Measurements from ENCODE around the gene PARVG.

The PARVG gene

DNA sequence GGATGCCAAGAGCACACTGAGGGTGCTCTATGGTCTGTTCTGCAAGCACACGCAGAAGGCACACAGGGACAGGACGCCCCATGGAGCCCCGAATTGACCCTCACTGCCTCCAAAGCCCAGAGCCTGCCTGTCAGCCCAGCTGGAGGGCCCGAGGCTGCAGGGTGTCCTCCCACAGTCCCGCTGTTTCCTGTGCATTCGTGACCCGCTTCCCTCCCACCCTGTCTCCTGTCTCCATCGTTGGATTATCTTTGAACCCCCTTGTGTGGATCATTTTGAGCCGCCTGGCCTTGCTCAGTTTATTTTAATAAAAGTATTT lies 25.6 kb downstream of the PARVG start:
- Histone ChIP-seq H3K4me3 (replicated peaks; ENCODE audit: insufficient read depth, low read length) (no peak overlapping the region), H3K27me3 (ENCODE audit: insufficient read depth, poor library complexity, severe bottlenecking) (no peaks in the 10 kb centered on the region), H3K27ac (replicated peaks) (no peak overlapping the region)
- TF ChIP-seq POLR2AphosphoS5 (IDR thresholded peaks at IDR 0.05; ENCODE audit: low read depth) (no peak), GABPA (IDR thresholded peaks at IDR 0.05; ENCODE audit: low read depth) (no peak), SPI1 (IDR thresholded peaks at IDR 0.05; ENCODE audit: borderline replicate concordance, low read depth) (no peak)
- TF ChIP-seq, protein P1, sequence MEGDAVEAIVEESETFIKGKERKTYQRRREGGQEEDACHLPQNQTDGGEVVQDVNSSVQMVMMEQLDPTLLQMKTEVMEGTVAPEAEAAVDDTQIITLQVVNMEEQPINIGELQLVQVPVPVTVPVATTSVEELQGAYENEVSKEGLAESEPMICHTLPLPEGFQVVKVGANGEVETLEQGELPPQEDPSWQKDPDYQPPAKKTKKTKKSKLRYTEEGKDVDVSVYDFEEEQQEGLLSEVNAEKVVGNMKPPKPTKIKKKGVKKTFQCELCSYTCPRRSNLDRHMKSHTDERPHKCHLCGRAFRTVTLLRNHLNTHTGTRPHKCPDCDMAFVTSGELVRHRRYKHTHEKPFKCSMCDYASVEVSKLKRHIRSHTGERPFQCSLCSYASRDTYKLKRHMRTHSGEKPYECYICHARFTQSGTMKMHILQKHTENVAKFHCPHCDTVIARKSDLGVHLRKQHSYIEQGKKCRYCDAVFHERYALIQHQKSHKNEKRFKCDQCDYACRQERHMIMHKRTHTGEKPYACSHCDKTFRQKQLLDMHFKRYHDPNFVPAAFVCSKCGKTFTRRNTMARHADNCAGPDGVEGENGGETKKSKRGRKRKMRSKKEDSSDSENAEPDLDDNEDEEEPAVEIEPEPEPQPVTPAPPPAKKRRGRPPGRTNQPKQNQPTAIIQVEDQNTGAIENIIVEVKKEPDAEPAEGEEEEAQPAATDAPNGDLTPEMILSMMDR (IDR thresholded peaks at IDR 0.05; ENCODE audit: insufficient read depth, low read length), result no peak
- TF ChIP-seq, protein P2, sequence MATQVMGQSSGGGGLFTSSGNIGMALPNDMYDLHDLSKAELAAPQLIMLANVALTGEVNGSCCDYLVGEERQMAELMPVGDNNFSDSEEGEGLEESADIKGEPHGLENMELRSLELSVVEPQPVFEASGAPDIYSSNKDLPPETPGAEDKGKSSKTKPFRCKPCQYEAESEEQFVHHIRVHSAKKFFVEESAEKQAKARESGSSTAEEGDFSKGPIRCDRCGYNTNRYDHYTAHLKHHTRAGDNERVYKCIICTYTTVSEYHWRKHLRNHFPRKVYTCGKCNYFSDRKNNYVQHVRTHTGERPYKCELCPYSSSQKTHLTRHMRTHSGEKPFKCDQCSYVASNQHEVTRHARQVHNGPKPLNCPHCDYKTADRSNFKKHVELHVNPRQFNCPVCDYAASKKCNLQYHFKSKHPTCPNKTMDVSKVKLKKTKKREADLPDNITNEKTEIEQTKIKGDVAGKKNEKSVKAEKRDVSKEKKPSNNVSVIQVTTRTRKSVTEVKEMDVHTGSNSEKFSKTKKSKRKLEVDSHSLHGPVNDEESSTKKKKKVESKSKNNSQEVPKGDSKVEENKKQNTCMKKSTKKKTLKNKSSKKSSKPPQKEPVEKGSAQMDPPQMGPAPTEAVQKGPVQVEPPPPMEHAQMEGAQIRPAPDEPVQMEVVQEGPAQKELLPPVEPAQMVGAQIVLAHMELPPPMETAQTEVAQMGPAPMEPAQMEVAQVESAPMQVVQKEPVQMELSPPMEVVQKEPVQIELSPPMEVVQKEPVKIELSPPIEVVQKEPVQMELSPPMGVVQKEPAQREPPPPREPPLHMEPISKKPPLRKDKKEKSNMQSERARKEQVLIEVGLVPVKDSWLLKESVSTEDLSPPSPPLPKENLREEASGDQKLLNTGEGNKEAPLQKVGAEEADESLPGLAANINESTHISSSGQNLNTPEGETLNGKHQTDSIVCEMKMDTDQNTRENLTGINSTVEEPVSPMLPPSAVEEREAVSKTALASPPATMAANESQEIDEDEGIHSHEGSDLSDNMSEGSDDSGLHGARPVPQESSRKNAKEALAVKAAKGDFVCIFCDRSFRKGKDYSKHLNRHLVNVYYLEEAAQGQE (IDR thresholded peaks at IDR 0.05; ENCODE audit: insufficient replicate concordance, low read depth), result no peak
- DNase-seq (ENCODE audit: low read depth in 1 of 2, low spot score in 1 of 2), result no peak

DNA sequence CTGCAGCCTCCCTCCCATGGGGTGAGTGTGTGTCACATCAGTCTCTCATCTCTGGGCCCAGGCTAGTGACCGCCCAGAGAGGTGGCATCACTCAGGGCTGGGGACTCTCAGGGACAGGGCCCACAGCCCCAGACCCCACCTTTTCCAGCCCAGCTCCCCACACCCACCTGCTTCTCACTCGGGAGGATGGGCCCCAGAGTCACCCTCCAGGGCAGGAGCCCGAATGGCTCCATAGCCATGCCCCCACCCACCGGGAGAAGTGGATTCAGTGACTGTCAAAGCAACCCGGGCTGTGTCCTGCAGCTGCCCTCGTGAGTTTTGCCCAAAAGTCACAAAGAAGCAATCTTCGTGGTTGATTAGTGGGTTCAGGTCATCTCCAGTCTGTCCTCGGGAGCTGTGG lies 26.0 kb downstream of the PARVG start:
- H3K4me3 ChIP-seq (replicated peaks; ENCODE audit: insufficient read depth, low read length), result no peak overlapping the region
- TF ChIP-seq, protein P2 (IDR thresholded peaks at IDR 0.05; ENCODE audit: insufficient replicate concordance, low read depth), result no peak
- peak; percentile 18; the same call in 1 of the 2 replicates for TF ChIP-seq POLR2AphosphoS5 (IDR thresholded peaks at IDR 0.05; ENCODE audit: low read depth)
- no peak for DNase-seq (ENCODE audit: low read depth in 1 of 2, low spot score in 1 of 2)
- no peak overlapping the region for H3K27ac ChIP-seq (replicated peaks)
- H3K27me3 ChIP-seq (ENCODE audit: insufficient read depth, poor library complexity, severe bottlenecking), result no peaks in the 10 kb centered on the region

DNA sequence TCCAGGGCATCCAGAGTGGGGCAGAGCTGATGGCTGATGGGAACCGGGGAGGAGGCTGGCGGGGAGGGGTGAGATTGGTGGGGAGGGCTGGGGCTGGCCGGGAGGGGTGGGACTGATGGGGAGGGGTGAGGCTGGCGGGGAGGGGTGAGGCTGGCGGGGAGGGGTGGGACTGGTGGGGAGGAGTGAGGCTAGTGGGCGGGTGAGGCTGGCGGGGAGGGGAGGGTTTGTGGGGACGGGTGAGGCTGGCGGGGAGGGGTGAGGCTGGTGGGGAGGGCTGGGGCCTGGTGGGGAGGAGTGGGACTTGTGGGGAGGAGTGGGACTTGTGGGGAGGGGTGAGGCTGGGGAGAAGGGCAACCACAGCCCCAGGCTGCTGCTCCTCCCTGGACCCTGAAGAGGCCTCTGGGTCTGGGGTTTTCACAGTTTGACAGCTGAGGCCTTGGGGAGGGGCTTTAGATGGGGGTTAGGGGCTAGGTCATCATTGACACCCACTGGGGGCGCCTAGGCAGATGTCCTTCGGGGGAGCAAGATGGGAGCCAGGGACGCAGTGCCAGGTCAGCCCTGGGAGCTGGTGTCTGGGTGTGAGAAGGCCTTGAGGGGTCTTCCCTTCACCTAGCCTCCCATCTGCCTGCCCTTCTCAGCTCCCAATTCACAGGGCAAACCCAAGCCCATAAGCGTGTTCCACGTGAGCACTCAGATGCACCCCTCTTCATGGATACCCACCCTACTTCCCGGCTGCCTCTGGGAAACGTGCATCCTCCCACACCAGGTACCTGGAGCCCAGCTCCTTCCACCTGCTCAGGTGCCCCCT lies 26.7 kb downstream of the PARVG start:
- no peaks in the 10 kb centered on the region for H3K27me3 ChIP-seq (ENCODE audit: insufficient read depth, poor library complexity, severe bottlenecking)
- TF ChIP-seq SPI1 (IDR thresholded peaks at IDR 0.05; ENCODE audit: borderline replicate concordance, low read depth) (no peak), POLR2AphosphoS5 (IDR thresholded peaks at IDR 0.05; ENCODE audit: low read depth) (0 out of 2 replicates have a peak, but pooled peaks have one; percentile 25)
- no peak overlapping the region for H3K27ac ChIP-seq (replicated peaks)
- no peak for DNase-seq (ENCODE audit: low read depth in 1 of 2, low spot score in 1 of 2)
- no peak overlapping the region for H3K4me3 ChIP-seq (replicated peaks; ENCODE audit: insufficient read depth, low read length)

DNA sequence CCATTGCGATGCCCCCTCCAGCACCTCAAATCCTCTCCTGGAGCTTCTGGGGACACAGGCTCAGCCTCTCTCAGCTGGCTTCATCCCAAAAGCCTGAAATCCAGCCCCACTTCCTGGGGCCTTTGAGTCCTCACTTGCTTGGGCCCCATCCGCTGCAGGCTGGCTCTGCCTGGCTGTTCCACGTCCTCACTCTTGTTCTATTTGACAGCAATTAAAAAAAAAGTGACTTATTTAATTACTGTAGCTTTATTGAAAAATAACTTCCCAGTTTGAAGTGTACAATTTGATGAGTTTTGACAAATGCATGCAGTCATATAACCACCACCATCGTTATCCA lies 27.2 kb downstream of the PARVG start:
- no peak overlapping the region for H3K4me3 ChIP-seq (replicated peaks; ENCODE audit: insufficient read depth, low read length)
- no peaks in the 10 kb centered on the region for H3K27me3 ChIP-seq (ENCODE audit: insufficient read depth, poor library complexity, severe bottlenecking)
- TF ChIP-seq GABPA (IDR thresholded peaks at IDR 0.05; ENCODE audit: low read depth) (no peak), POLR2AphosphoS5 (IDR thresholded peaks at IDR 0.05; ENCODE audit: low read depth) (no peak), SPI1 (IDR thresholded peaks at IDR 0.05; ENCODE audit: borderline replicate concordance, low read depth) (no peak)
- TF ChIP-seq, protein P1 (IDR thresholded peaks at IDR 0.05; ENCODE audit: insufficient read depth, low read length), result no peak
- TF ChIP-seq, protein P2 (IDR thresholded peaks at IDR 0.05; ENCODE audit: insufficient replicate concordance, low read depth), result no peak
- no peak for DNase-seq (ENCODE audit: low read depth in 1 of 2, low spot score in 1 of 2)
- no peak overlapping the region for H3K27ac ChIP-seq (replicated peaks)

All from HL-60 (cell line).